Measurements from ENCODE around the gene GSTA4. TPM values are rescaled to one million over a fixed set of nuclear protein-coding genes. Genes with fewer than 3 reads are reported as not detected.

Gene GSTA4
- total and polyA plus RNA-seq, 2 of the 13 experiments (the other 11 are each of a cell fraction or from before 2014, with no cell fraction given): 34.1 to 53.6 TPM

GRCh38 chr6:52994031-52994838, 849 bp downstream of the GSTA4 start (continued):
- TF ChIP-seq ARID4A (CRISPR knock-in tag; IDR thresholded peaks at IDR 0.05; ENCODE audit: borderline replicate concordance) (peak; percentile 48; the same call in 1 of the 2 replicates), TFDP2 (CRISPR knock-in tag; IDR thresholded peaks at IDR 0.05) (no peak), ZSCAN30 (CRISPR knock-in tag; IDR thresholded peaks at IDR 0.05) (no peak), NR1H2 (CRISPR knock-in tag; IDR thresholded peaks at IDR 0.05; ENCODE audit: borderline replicate concordance, low read depth) (no peak), POLR2AphosphoS2 (IDR thresholded peaks at IDR 0.05; ENCODE audit: low read depth, low read length) (no peak), MYC (CRISPR knock-in tag; IDR thresholded peaks at IDR 0.05; ENCODE audit: borderline replicate concordance) (no peak; the same call in 1 of the 2 replicates), AHR (CRISPR knock-in tag; IDR thresholded peaks at IDR 0.05) (no peak), ZIK1 (CRISPR knock-in tag; IDR thresholded peaks at IDR 0.05; ENCODE audit: borderline replicate concordance, low read depth) (no peak), GMEB2 (CRISPR knock-in tag; IDR thresholded peaks at IDR 0.05; ENCODE audit: low read depth) (no peak), MYNN (CRISPR knock-in tag; IDR thresholded peaks at IDR 0.05; ENCODE audit: low read depth) (no peak), ATF7 (IDR thresholded peaks at IDR 0.05) (no peak), ATF7 (CRISPR knock-in tag; IDR thresholded peaks at IDR 0.05) (no peak), ISL2 (CRISPR knock-in tag; IDR thresholded peaks at IDR 0.05) (no peak), ZFP36L2 (CRISPR knock-in tag; IDR thresholded peaks at IDR 0.05) (no peak), KDM1A (CRISPR knock-in tag; IDR thresholded peaks at IDR 0.05) (no peak), SCMH1 (CRISPR knock-in tag; IDR thresholded peaks at IDR 0.05; ENCODE audit: borderline replicate concordance) (no peak), ZNF543 (CRISPR knock-in tag; IDR thresholded peaks at IDR 0.05) (no peak), ZNF513 (CRISPR knock-in tag; conservative IDR thresholded peaks at IDR 0.05) (no peak), WIZ (CRISPR knock-in tag; IDR thresholded peaks at IDR 0.05) (no peak)
